GM12892 (cell line): Measurements from ENCODE around the gene SAMD4A.

Experiments
- DNase-seq: peaks from one replicate; pipeline ENCODE4 v3.0.0; 2011; ENCODE audit not compliant: insufficient read length
- FAIRE-seq: peaks from 2 replicates; lab custom pipeline; 2011; peaks lifted over from hg19 to GRCh38; lab: Jason Lieb, UNC
- POLR2A ChIP-seq: IDR thresholded peaks from 2 replicates; pipeline ENCODE4 v1.6.1; 2011; ENCODE audit warnings: low read depth, low read length, control low read depth
- POLR2AphosphoS5 ChIP-seq: IDR thresholded peaks from 2 replicates; pipeline ENCODE4 v1.6.1; 2011; ENCODE audit warnings: low read depth, low read length, control low read depth
- TAF1 ChIP-seq: IDR thresholded peaks from 2 replicates; pipeline ENCODE4 v1.6.1; 2011; ENCODE audit warnings: low read depth, mild to moderate bottlenecking, control low read depth, low read length, borderline replicate concordance

SAMD4A gene

DNA sequence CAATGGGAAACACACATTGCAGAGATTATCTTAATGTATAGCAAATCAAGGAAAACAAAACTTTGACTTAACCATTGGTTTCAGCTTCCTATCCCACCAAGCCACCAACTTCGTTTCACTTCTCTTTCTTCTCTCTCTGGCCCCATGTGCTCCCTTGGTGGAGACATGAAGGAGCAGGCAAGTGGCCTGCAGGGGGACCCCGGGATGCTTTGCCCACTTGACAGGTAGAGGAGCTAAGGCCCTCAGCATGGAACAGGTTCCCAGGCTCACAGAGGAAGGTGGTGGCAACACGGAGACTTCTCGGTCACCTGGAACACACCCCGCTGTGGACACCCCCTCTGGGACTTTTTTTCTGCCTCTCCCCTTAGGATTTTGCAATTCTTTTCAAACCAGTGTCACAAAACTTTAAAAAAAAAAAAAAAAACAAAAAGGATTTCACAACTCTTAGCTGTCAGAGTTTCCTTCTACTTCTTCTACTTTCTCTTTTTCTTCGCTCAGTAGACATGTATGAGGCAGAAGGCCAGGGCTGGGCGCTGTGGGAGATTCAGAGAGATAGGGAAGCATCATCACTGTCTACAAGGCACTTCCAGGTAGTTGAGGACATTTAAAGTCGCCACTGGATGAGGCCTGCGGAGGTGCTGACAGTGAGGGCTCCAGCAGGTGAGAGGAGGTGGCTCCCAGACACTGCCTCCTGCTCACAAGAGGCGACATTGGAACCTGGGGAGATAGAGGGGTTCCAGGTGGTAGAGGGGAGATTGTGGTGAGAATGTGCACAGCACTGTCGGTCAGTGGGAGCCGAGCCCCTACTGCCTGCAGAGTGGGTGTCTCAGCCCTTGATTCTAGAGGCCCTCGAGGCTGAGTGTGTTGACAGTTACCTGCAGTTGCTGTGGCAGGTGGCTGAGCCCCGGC, 216.1 kb downstream of the SAMD4A start:
- FAIRE-seq (peak; percentile 77), DNase-seq (peak; percentile 63)
- no peak for TF ChIP-seq TAF1
- no peak for TF ChIP-seq POLR2AphosphoS5
- TF ChIP-seq POLR2A: no peak

DNA sequence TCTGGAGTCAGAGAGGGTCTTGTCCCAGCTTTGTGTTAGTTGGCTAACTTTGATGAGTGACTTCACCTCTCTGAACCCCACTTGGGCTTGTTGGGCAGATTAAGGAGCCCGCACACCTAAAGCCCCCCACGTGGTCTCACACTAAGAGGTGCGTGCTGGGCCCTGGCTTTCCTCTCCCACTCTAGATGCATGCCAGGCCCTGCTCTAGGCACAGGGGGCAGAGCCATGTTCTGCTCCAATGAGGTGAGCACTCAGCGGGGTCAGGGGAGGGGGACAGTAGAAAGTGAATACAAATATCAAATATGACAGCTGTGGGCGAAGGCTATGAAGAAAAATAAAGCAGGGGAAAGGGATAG, 216.7 kb downstream of the SAMD4A start:
- no peak for TF ChIP-seq POLR2AphosphoS5
- no peak for TF ChIP-seq POLR2A
- TF ChIP-seq TAF1: no peak
- no peak for DNase-seq
- FAIRE-seq: no peak

DNA sequence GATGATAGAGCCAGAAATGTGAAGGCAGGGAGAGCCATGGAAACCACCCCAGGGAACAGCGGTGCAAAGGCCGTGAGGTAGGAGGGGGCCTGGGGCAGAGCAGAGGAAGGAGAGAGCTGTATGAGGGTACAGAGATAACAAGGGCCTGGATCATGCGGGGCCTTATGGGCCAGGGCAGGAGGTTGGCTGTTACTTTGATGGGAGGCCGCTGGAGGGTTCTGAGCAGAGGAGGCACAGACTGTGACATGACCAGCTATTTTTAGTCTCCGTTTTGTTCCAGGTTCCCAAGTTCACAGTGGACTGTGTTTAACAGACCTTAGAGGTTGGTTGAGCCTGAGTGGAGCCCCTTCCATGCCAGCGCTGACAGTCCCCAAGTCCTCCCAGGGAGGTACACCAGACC, 217.1 kb downstream of the SAMD4A start:
- FAIRE-seq: no peak
- DNase-seq: no peak

DNA sequence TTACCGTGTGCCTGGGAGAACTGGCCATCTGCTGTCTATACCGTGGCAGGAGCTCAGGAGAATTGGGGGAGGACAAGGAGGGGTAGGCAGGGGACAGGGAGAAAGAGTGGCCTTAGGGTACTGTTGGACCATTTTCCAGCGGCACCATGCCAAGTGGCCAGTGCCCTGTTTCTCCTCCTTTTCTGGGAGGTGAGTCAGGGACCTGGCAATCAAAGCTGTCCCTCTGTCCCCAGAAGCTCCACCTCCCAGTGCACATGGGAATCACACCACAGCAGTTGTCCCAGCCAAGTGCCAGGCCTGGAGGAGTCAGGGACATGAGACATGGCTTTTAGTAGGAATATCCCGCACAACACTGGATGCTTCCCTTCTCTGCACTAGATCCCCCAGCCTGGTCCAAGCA, 217.7 kb downstream of the SAMD4A start:
- DNase-seq (no peak), FAIRE-seq (no peak)
- TF ChIP-seq TAF1: no peak
- no peak for TF ChIP-seq POLR2A
- TF ChIP-seq POLR2AphosphoS5: no peak

More for the DNA sequence above, 217.1 kb downstream of the SAMD4A start:
- TF ChIP-seq POLR2A: no peak
- TF ChIP-seq POLR2AphosphoS5: no peak
- TF ChIP-seq TAF1: no peak

DNA sequence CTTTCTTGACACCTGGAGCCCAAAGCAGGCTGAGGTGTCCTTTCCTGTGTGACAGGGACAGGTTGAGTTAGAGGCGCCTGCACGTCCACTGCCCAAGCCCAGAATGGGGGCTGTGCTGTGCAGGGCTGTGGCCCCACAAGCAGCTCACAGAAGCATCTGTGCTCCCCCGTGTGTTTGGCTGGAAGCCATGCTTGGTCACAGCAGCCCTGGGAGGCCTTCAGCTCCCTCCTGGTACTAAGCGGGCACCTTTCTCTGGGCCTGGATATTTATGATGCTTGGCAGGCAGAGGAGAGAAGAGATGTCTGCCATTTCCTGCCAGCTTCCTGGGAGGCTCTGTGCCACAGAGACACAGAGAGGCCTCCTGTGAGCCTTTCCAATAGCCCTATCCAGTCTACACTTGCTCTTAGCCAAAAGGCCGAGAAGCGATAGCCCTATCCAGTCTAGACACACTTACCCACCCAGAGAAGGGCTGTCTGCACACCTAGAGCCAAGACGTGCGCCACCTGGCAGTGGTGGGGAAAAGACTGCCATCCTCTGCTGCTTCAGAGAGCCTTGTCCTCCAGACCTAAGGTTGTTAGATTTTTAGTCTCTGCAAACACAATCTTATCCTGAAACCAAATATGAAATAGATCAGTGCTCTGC, 218.3 kb downstream of the SAMD4A start:
- TF ChIP-seq POLR2A (no peak), TAF1 (no peak), POLR2AphosphoS5 (no peak)
- FAIRE-seq (no peak), DNase-seq (no peak)

DNA sequence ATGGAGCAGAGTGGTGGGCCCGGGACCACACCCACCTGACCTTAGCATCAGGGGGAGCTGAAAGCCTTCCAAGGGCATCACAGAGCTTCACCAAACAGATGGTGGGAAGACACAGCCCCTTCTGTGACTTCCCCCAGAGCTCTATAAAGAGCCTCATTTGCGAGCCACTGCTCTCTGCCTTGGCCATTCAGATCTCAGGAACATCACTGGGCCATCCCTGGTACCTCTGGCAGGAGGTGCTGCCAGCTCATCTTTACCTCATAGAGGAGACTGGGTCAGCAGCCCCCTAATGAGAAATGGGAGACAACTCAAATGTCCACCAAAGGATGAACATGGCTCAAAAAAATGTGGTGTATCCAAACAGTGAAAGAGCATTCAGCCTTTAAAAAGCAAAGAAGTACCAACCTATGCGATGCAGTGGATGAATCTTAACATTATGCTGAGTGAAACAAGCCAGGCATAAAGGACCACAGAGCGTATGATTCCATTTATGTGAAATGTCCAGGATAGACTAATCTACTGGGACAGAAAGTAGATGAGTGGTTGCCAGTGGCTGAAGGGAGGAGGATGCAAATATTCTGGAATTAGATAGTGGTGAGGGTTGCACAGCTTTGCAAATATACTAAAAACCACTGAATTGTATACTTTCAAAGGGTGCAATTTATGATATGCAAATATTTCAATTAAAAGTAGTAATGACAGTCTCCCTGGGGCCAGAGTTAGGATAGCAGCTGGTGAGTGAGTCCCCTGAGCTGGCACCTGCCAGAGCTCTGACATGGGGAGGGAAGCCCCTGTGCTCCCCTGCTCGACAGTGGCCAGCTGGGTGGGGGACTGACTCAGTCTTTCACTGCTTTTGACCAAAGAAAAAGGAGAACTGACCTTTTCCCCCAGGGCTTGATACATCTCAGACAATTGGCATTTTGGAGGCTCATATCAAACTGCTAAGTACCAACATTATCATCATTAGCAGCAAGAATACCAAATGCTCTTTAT, 219.1 kb downstream of the SAMD4A start:
- no peak for TF ChIP-seq POLR2AphosphoS5
- TF ChIP-seq TAF1: no peak
- TF ChIP-seq POLR2A: no peak
- FAIRE-seq: no peak
- no peak for DNase-seq

DNA sequence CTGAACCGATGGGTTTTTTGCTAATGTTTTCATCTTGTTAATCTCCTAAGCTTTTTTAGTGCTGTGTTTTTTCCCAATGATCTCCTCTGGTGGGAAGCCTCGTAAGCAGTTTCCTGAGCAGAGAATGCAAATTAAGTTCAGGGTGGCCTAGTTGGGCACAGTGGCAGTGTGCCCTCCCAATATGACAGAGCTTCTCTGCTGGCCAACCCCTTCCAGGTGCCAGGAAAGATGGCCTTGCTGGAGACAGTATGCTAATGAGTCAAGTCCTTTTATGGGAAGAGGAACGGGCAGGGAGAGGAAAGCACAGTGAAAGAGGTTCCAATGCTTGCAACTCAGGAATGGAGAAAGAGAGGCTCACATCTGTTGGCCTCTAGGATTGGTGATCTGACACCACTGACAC, 219.9 kb downstream of the SAMD4A start:
- TF ChIP-seq TAF1 (no peak), POLR2AphosphoS5 (no peak), POLR2A (no peak)
- FAIRE-seq: no peak
- DNase-seq: no peak

DNA sequence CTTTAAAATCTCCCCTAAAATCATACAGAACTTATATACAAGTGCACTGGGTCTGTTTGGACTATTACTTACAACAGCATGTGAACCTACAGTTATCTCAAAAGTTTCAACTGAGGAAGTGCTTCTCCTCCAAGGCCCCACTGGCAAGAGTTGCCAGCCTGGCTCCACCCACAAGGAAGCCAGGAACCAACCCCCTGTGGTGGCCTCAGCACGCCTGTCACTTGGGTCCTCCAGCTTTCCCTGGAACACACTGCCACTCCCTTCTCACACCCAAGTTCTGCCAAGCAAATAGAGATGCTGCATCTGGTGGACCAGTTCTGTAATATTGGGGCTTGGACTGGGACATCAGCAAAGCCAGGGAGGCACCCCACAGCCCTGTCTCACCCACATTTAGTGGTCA, 220.3 kb downstream of the SAMD4A start:
- DNase-seq (no peak), FAIRE-seq (no peak)
- TF ChIP-seq POLR2AphosphoS5 (no peak), POLR2A (no peak), TAF1 (no peak)

DNA sequence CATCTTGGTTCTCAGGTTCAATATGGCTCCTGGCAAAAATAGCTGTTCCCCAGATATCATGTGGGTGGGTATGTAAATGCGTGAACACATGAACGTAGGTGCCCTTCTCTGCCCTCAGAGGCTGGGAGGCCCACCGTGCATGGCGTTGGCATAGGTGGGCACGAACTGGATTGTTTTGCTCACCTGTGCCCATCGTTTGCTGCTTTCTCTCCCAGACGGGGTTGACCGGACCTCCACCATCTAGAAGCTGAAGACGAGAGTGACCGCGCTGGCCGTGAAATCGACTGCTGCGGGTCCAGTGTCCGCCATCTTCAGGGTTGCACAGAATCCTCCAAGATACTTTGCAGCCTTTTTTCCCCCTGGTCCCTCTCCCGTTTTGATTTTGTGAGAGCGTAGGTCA, 221.8 kb downstream of the SAMD4A start:
- DNase-seq (no peak), FAIRE-seq (no peak)
- TF ChIP-seq POLR2AphosphoS5: no peak
- no peak for TF ChIP-seq TAF1
- no peak for TF ChIP-seq POLR2A

DNA sequence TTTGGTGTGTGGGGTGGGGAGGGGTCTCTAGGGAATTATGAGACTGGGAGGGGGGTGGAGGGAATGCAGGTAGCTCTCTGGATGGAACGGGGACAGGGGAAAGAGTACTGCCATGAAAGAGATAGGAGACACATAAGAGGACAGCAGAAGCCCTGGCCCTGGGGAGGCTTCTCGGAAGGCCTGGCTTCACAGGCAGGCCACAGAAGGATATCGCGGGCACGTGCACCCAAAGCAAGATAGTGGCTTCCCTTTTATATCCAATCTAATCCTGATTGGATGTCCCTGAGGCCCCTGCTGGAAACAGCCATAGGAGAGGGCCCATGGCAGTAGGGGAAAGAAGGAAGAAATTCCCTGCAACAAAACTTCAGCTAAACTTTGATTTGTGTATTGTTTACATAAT, 222.2 kb downstream of the SAMD4A start:
- TF ChIP-seq POLR2A (no peak), TAF1 (no peak), POLR2AphosphoS5 (no peak)
- no peak for DNase-seq
- no peak for FAIRE-seq

DNA sequence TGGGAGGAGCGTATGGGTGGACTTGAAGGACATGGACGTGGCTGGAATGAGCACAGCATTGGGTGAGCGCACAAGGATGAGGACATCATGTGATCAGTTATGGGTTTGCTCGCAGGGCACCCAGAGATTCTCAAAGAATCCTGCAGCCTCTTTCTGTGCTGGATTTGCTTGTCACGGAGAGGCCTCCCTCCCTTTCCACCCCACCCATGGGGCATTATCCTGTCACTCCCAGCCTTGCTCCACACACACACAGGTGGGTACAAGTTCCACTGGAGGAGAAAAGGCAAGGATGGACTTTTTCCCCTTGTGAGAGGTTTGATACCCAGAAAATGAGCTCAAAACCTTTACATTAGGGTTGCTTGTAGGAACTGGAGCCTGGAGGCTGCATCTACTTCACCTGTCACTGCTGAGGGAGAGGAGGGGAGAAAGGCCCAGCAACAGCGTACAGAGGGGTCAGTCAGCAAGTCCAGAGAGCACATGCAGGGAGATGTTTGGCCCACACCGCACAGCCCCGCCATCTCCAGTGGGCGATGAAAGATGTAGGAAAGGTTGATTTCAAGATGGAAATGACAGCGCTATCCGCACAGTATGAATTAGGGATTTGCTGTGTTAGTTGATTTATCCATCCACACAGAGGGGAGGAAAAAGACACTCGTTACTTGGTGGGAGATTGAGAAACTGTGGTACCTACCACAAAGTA, 223.0 kb downstream of the SAMD4A start:
- TF ChIP-seq POLR2A (no peak), TAF1 (no peak), POLR2AphosphoS5 (no peak)
- FAIRE-seq (no peak), DNase-seq (no peak)
